ENCODE measurements around the gene CRYGB.

GRCh38 chr2:208139447-208139846, 6.5 kb downstream of the CRYGB start:
- TF ChIP-seq EZH2 (IDR thresholded peaks at IDR 0.05; ENCODE audit: insufficient read depth, poor library complexity, severe bottlenecking) (no peak), EZH2phosphoT487 (IDR thresholded peaks at IDR 0.05; ENCODE audit: insufficient read depth, low read depth) (no peak)
